ENCODE data around the gene CRTC1. TPM values are rescaled to one million over a fixed set of nuclear protein-coding genes. Genes with fewer than 3 reads are reported as not detected.

Gene CRTC1
- total and polyA plus RNA-seq, 2 of the 13 experiments (the other 11 are each of a cell fraction or from before 2014, with no cell fraction given) = 2.0 to 2.7 TPM

DNA sequence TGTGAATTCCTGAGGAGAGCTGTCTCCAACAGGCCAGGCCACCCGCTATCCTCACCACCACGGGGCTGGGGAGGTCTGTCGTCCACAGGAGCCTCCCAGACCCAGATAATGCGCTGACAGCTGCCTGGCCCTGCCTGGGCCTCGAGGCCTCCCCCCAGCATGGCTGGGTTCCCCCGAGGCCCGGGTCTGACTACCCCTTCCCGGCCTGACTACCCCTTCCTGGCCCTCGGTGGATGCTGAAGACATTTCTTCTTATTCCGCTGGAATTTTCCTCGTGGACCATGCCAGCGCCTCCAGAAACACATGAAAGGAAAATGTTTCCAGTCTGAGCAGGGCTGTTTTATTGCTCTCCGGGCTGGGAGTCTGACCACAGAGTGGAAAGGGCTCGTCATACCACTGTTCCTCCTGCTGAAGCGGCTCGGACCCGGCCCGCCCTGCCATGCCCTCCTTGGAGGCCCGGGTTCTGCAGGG lies 124.4 kb downstream of the CRTC1 start (continued):
- TF ChIP-seq ZNF556 (CRISPR knock-in tag; IDR thresholded peaks at IDR 0.05; ENCODE audit: borderline replicate concordance) = no peak

DNA sequence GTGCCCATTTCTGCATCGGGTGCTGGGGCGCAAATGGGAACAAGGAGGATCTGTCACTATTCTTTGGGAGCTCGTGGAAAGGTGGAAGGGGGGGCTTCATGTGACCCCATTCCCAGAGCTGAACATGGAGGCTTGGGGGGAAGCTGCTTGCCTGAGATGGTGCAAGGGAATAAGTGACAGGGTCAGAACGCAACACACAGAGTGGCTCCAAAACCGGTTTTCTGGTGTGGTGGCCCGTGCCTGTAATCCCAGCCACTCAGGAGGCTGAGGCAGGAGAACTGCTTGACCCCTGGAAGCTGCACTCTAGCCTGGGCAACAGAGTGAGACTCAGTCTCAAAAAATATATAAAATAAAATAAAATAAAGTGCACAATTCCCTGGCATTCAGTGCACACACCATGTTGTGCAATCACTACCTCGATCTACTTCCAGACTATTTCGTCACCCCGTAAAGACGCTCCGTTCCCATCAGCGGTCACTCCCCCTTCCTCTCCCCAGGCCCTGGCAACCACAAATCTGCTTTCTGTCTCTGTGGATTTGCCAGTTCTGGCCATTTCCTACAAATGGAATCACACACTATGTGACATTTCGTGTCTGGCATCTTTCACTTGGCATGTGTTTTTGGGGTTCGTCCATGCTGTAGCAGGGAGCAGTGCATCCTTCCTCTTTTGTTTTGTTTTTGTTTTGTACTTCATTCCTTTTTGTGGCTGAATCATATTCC lies 125.8 kb downstream of the CRTC1 start:
- ChIA-PET POLR2A (no interaction called here), CTCF (ENCODE audit: low intra/inter-chr PET ratio, low total read pairs) (no interaction called here)
- Histone ChIP-seq H3K4me1 (ENCODE audit: insufficient read depth, low read length) (peaks cover 66% of the 10 kb centered on the region), H3K9ac (ENCODE audit: insufficient read depth, low read depth, low read length) (no peak overlapping the region), H3K79me2 (ENCODE audit: insufficient read depth, low read length) (no peaks in the 10 kb centered on the region), H3K4me2 (ENCODE audit: low read depth, low read length) (no peak overlapping the region), H3K27me3 (ENCODE audit: control insufficient read depth in 1 of 2, insufficient read depth in 2 of 2, low read length in 2 of 2) (peaks cover 8 to 28% of the 10 kb centered on the region in 2 experiments), H3K9me3 (ENCODE audit: low read length) (no peaks in the 10 kb centered on the region), H3K4me3 (replicated peaks in 1 of 3; ENCODE audit: insufficient read depth in 1 of 3, low read depth in 2 of 3, low read length in 3 of 3) (no peak overlapping the region), H3K36me3 (replicated peaks in 1 of 2; ENCODE audit: control insufficient read depth in 1 of 2, insufficient read depth in 2 of 2, low read length in 2 of 2) (no peaks in the 10 kb centered on the region), H3K27ac (ENCODE audit: extremely low read length, insufficient read depth, low read length) (no peak overlapping the region), H4K20me1 (ENCODE audit: insufficient read depth, low read length) (no peaks in the 10 kb centered on the region), H2AFZ (ENCODE audit: low read length) (no peak overlapping the region)
- DNase-seq (ENCODE audit: low spot score) (no peak), ATAC-seq (no peak), FAIRE-seq (no peak)
- TF ChIP-seq ZNF225 (CRISPR knock-in tag; IDR thresholded peaks at IDR 0.05) (no peak), GATAD2A (CRISPR knock-in tag; IDR thresholded peaks at IDR 0.05) (0 out of 2 replicates have a peak, but pooled peaks have one; percentile 27), CEBPB (IDR thresholded peaks at IDR 0.05; ENCODE audit: borderline replicate concordance, low read depth, low read length) (peak; percentile 88), FOSL2 (CRISPR knock-in tag; IDR thresholded peaks at IDR 0.05) (peak; percentile 13; the same call in 1 of the 2 replicates), CEBPG (CRISPR knock-in tag; IDR thresholded peaks at IDR 0.05) (peak; percentile 81)
- TF ChIP-seq, protein P1, sequence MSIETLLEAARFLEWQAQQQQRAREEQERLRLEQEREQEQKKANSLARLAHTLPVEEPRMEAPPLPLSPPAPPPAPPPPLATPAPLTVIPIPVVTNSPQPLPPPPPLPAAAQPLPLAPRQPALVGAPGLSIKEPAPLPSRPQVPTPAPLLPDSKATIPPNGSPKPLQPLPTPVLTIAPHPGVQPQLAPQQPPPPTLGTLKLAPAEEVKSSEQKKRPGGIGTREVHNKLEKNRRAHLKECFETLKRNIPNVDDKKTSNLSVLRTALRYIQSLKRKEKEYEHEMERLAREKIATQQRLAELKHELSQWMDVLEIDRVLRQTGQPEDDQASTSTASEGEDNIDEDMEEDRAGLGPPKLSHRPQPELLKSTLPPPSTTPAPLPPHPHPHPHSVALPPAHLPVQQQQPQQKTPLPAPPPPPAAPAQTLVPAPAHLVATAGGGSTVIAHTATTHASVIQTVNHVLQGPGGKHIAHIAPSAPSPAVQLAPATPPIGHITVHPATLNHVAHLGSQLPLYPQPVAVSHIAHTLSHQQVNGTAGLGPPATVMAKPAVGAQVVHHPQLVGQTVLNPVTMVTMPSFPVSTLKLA (IDR thresholded peaks at IDR 0.05) = peak; percentile 50; the same call in 1 of the 2 replicates
- TF ChIP-seq, protein P2, sequence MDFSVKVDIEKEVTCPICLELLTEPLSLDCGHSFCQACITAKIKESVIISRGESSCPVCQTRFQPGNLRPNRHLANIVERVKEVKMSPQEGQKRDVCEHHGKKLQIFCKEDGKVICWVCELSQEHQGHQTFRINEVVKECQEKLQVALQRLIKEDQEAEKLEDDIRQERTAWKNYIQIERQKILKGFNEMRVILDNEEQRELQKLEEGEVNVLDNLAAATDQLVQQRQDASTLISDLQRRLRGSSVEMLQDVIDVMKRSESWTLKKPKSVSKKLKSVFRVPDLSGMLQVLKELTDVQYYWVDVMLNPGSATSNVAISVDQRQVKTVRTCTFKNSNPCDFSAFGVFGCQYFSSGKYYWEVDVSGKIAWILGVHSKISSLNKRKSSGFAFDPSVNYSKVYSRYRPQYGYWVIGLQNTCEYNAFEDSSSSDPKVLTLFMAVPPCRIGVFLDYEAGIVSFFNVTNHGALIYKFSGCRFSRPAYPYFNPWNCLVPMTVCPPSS (IDR thresholded peaks at IDR 0.05) = no peak
- BruUV-seq (replicated peaks) = no TSS peak
- intact Hi-C loops (cut with micrococcal nuclease; ENCODE audit: unreplicated experiment) = no loop called here
- in situ Hi-C loops (cut with HindIII; ENCODE audit: extremely low pct_ligation_motif_present, low pct_unique_long_range_greater_than_20kb) = no loop called here
- 18% methylated on average over 14 of the region's 14 CpGs for WGBS (ENCODE audit: low lambda C conversion rate)

Data from HepG2 (cell line).